ENCODE results near the gene GRM7.

GRM7 gene

DNA sequence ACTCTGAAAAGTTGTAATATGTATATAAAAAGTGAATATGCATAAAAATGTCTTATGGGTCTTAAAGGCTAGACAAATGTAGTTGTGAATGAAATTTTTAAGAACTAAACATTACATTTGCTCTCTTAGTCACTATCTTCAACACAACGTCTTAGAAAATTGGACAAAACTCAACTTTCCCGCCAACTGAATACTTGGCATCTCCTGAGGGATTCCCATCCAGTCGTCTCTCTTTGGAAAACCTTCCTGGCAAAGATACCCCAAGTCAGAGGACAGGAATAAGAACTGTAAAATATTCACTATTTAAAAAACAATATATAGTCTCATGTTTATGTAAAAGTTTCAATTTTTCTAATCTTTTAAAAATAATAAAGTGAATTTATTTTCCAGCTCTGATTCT lies 354.8 kb downstream of the GRM7 start:
- in situ Hi-C loops (cut with MboI; ENCODE audit: low sequenced_read_pairs, unreplicated experiment), result no loop called here
- no peak for DNase-seq (ENCODE audit: low spot score)
- TF ChIP-seq, protein P1, sequence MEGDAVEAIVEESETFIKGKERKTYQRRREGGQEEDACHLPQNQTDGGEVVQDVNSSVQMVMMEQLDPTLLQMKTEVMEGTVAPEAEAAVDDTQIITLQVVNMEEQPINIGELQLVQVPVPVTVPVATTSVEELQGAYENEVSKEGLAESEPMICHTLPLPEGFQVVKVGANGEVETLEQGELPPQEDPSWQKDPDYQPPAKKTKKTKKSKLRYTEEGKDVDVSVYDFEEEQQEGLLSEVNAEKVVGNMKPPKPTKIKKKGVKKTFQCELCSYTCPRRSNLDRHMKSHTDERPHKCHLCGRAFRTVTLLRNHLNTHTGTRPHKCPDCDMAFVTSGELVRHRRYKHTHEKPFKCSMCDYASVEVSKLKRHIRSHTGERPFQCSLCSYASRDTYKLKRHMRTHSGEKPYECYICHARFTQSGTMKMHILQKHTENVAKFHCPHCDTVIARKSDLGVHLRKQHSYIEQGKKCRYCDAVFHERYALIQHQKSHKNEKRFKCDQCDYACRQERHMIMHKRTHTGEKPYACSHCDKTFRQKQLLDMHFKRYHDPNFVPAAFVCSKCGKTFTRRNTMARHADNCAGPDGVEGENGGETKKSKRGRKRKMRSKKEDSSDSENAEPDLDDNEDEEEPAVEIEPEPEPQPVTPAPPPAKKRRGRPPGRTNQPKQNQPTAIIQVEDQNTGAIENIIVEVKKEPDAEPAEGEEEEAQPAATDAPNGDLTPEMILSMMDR (IDR thresholded peaks at IDR 0.05; ENCODE audit: borderline replicate concordance, control extremely low read depth, extremely low read depth, insufficient read depth, missing control alignments), result no peak

DNA sequence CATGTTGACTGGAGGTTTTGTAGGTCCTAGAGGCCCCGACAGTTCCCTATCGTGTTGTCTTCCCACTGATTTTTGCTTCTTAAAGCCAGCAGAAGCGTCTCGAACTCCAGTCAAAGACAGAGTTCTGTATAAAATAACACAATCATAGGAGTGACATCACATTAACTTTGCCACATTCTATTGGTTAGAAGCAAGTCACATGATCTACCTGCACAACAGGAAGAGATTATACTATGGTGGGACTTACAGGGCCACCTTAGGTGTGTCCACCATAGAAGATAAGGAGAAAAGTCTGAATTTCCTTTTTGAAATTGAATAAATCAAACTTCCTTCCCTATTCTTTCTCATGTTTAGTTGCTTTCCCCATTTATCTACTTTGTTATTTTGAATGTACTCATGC lies 365.5 kb downstream of the GRM7 start:
- in situ Hi-C loops (cut with MboI; ENCODE audit: low sequenced_read_pairs, unreplicated experiment), result no loop called here
- no peak for DNase-seq (ENCODE audit: low spot score)

DNA sequence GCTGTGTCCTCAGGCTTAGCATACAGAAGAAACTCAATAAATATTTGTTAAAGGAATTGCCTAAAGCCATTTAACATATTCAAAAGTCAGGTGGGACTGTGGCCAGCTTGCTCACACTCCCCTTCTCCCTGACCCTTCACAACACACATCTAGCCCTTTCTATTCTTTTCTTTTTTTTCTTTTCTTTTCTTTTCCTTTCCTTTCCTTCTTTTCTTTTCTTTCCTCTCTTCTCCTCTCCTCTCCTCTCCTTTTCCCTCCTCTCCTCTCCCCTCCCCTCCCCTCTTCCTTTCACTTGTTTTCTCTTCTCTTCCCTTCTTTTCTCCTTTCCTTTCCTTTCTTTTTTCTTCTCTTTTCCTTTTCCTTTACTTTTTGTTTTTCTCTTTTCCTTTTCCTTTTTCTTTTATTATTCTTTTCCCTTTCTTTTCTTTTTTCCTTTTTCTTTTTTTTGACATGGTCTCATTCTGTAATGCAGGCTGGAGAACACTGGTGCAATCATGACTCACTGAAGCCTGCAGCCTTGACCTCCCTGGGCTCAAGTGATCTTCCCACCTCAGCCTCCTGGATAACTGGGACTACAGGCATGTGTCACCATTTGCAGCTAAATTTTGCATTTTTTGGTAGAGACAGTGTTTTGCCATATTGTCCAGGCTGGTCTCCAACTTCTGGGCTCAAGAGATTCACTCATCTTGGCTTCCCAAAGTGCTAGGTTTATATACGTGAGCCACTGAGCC lies 377.8 kb downstream of the GRM7 start:
- TF ChIP-seq, protein P1 (IDR thresholded peaks at IDR 0.05; ENCODE audit: borderline replicate concordance, control extremely low read depth, extremely low read depth, insufficient read depth, missing control alignments), result no peak
- no peak for DNase-seq (ENCODE audit: low spot score)
- in situ Hi-C loops (cut with MboI; ENCODE audit: low sequenced_read_pairs, unreplicated experiment), result no loop called here

More for the DNA sequence above, 365.5 kb downstream of the GRM7 start:
- TF ChIP-seq, protein P1 (IDR thresholded peaks at IDR 0.05; ENCODE audit: borderline replicate concordance, control extremely low read depth, extremely low read depth, insufficient read depth, missing control alignments), result no peak

DNA sequence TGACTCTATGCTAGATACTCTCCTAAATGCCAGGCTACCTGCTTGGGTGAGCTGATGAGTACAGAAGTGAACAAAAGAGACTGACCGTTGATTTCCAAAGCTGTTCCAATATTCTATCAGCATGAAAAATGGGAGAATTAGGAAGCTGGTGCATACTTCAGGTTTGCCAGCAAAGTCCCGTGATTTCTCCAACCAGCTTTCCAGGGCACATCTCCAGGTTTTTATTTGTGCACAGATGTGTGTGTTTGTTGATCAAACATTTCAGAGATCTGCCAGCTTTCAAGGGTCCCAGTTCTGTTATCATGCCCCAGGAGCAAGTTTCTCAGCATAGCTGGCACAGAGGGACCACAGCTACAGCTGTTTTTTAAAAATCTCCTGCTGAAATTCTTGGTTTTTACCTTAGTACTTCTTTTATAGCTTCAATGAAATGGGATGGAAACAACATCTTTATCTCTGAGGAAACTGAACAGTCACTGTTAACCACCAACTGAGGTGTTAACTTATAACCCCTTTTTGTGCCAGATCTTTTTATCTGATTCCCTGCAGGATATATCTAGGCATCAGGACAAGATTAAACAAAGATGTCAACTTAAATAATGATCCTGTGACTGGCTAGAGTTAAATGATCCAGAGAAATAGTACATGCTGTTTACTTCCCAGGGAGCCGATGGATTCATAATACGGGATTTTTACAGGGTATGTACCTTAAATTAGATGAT lies 380.8 kb downstream of the GRM7 start:
- no peak for DNase-seq (ENCODE audit: low spot score)
- in situ Hi-C loops (cut with MboI; ENCODE audit: low sequenced_read_pairs, unreplicated experiment), result no loop called here
- TF ChIP-seq, protein P1 (IDR thresholded peaks at IDR 0.05; ENCODE audit: borderline replicate concordance, control extremely low read depth, extremely low read depth, insufficient read depth, missing control alignments), result no peak

DNA sequence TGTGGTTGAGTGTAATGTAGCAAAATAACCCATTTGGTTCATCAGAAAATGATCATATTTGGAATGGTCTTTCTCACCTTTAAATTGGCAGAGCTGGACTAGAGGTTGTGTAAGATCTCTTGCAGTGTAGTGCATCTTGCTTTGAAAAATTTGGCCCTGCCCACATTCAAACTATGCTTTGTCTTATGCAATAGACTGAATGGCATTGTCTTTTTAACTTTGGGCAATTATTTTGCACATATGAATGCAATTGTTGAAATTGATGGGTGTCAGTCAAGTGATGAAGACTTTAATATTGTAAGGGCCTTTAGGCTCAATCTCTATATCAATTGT lies 381.4 kb downstream of the GRM7 start:
- DNase-seq (ENCODE audit: low spot score), result no peak
- TF ChIP-seq, protein P1 (IDR thresholded peaks at IDR 0.05; ENCODE audit: borderline replicate concordance, control extremely low read depth, extremely low read depth, insufficient read depth, missing control alignments), result no peak
- in situ Hi-C loops (cut with MboI; ENCODE audit: low sequenced_read_pairs, unreplicated experiment), result no loop called here

DNA sequence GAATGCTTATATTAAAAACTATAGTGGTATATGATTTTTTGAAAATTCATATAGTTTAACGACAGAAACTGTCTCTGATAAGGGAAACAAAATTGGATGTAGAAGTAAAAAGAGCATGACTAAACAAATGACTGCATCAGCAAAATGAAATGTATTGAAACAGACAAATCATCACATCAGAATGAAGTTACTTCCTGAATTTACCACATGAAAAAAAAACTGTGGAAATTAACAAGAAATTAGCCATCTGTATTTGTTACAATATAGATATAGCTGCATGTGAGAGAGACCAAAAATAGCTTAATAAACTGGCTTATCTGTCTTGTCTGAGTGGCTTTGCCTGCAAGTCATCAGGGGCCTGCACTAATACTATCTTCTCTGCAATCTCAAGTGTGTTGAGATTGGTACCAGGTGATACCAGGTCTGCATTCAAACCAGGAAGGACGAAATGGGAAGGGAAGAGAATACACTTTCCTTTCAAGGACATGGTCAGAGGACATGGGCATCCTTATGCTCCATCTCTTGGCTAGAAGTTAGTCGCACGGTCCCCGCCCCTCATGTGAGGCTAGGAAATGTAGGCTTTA lies 388.7 kb downstream of the GRM7 start:
- TF ChIP-seq, protein P1 (IDR thresholded peaks at IDR 0.05; ENCODE audit: borderline replicate concordance, control extremely low read depth, extremely low read depth, insufficient read depth, missing control alignments), result no peak
- in situ Hi-C loops (cut with MboI; ENCODE audit: low sequenced_read_pairs, unreplicated experiment), result no loop called here
- DNase-seq (ENCODE audit: low spot score), result no peak
